Astrocyte (in vitro differentiated cells and primary cell): ENCODE results near the gene QSOX2. TPM values are rescaled to one million over a fixed set of nuclear protein-coding genes. Genes with fewer than 3 reads are reported as not detected.

ENCODE experiments used
- DNase-seq: peaks from one replicate; pipeline ENCODE4 v3.0.0-alpha.2; 2010; ENCODE audit warnings: low read depth
- FAIRE-seq: peaks from 2 replicates; lab custom pipeline; 2011; peaks lifted over from hg19 to GRCh38; lab: Jason Lieb, UNC
- H2AFZ ChIP-seq: 2 replicates; pipeline ENCODE4 v1.6.0; 2012; ENCODE audit warnings: low read depth, low read length, inconsistent platforms
- H3K27ac ChIP-seq: 2 replicates; pipeline ENCODE4 v1.5.1; 2011; ENCODE audit warnings: low read depth, low read length, inconsistent platforms
- H3K27me3 ChIP-seq: 2 replicates; pipeline ENCODE4 v1.6.0; 2011; ENCODE audit warnings: low read length, inconsistent platforms; ENCODE audit not compliant: insufficient read depth
- H3K36me3 ChIP-seq: 2 replicates; pipeline ENCODE4 v1.5.1; 2011; ENCODE audit warnings: low read length, inconsistent platforms; ENCODE audit not compliant: insufficient read depth
- H3K4me1 ChIP-seq: 2 replicates; pipeline ENCODE4 v1.5.1; 2011; ENCODE audit warnings: low read length, inconsistent platforms; ENCODE audit not compliant: insufficient read depth
- H3K4me2 ChIP-seq: 2 replicates; pipeline ENCODE4 v1.6.0; 2012; ENCODE audit warnings: low read length, inconsistent platforms
- H3K4me3 ChIP-seq: 2 replicates; pipeline ENCODE4 v1.5.1; 2011; ENCODE audit warnings: low read depth, mild to moderate bottlenecking, low read length, inconsistent platforms; ENCODE audit not compliant: insufficient read depth
- H3K79me2 ChIP-seq: 2 replicates; pipeline ENCODE4 v1.6.0; 2012; ENCODE audit warnings: mild to moderate bottlenecking, low read length, inconsistent platforms; ENCODE audit not compliant: insufficient read depth
- H3K9ac ChIP-seq: 2 replicates; pipeline ENCODE4 v1.6.0; 2012; ENCODE audit warnings: mild to moderate bottlenecking, low read length, inconsistent platforms
- H3K9me3 ChIP-seq: 2 replicates; pipeline ENCODE4 v1.5.1; 2012; ENCODE audit warnings: low read depth, mild to moderate bottlenecking, low read length, inconsistent platforms; ENCODE audit not compliant: insufficient read depth
- H4K20me1 ChIP-seq: 2 replicates; pipeline ENCODE4 v1.6.0; 2012; ENCODE audit warnings: low read length, inconsistent platforms; ENCODE audit not compliant: insufficient read depth
- H3K27ac Mint-ChIP-seq: one replicate; pipeline ENCODE4 v1.8.0; 2021; ENCODE audit warnings: mild to moderate bottlenecking, mixed read lengths; ENCODE audit not compliant: unreplicated experiment
- H3K27me3 Mint-ChIP-seq: one replicate; pipeline ENCODE4 v1.8.0; 2021; ENCODE audit warnings: low read depth, mixed read lengths; ENCODE audit not compliant: unreplicated experiment
- H3K36me3 Mint-ChIP-seq: one replicate; pipeline ENCODE4 v1.8.0; 2021; ENCODE audit warnings: low read depth, mixed read lengths; ENCODE audit not compliant: unreplicated experiment
- H3K4me1 Mint-ChIP-seq: one replicate; pipeline ENCODE4 v1.8.0; 2021; ENCODE audit warnings: low read depth, mixed read lengths; ENCODE audit not compliant: unreplicated experiment
- H3K4me3 Mint-ChIP-seq: one replicate; pipeline ENCODE4 v1.8.0; 2021; ENCODE audit warnings: mild to moderate bottlenecking, moderate library complexity, mixed read lengths; ENCODE audit not compliant: unreplicated experiment
- H3K9me3 Mint-ChIP-seq: one replicate; pipeline ENCODE4 v1.8.0; 2021; ENCODE audit warnings: mild to moderate bottlenecking, mixed read lengths; ENCODE audit not compliant: unreplicated experiment
- EZH2 ChIP-seq: IDR thresholded peaks from 2 replicates; pipeline ENCODE4 v1.6.1; 2012; ENCODE audit warnings: mild to moderate bottlenecking, low read length, inconsistent platforms; ENCODE audit not compliant: insufficient read depth
- total RNA-seq: library from RNA; stranded (reverse); gene quantifications from 2 replicates; pipeline ENCODE4 v1.2.1, GENCODE V29; 2021
- TF ChIP-seq, protein P1 (sequence below): IDR thresholded peaks from 2 replicates; pipeline ENCODE4 v1.5.1; 2011; ENCODE audit warnings: low read depth, mild to moderate bottlenecking, inconsistent platforms, low read length, moderate library complexity; ENCODE audit not compliant: insufficient read depth

The QSOX2 gene
- total RNA-seq, 1 donor from 2014 or later = 20.4 TPM

DNA sequence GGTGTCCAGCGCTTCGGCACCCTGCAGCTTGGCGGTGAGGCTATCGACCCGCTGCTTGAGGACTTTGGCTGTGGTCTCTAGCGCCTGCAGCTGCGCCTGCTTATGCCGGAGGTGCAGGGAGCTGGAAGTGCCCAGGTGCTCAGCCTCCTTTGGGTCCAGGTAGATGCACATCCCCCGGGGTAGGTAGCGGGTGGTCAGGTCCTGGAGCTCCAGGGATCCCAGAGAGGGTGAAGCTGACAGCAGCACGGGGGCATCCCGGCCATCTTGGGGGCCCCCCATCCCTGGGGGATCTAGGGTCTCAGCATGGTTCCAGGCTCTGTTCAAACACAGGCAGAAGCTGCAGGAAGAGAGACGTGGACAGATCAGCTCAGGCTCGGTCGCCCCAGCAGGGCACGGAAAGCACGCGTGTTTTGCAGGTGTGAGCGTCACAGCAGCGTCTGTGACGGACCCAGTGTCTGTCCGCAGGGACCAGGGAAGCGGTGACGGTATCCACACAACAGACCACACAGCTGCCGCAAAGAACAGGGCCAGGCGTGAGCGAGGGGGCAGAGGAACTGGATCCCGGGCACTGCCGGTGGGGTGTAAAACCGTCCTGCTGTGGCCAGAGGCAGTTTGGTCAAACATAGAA, 40.9 kb upstream of the QSOX2 start:
- Histone ChIP-seq H3K4me3 (no peak overlapping the region), H3K9me3 (no peaks in the 10 kb centered on the region), H3K27me3 (peaks cover 6% of the 10 kb centered on the region), H3K27ac (no peak overlapping the region), H3K79me2 (no peaks in the 10 kb centered on the region), H3K4me1 (no peaks in the 10 kb centered on the region), H4K20me1 (no peaks in the 10 kb centered on the region), H2AFZ (no peak overlapping the region), H3K9ac (no peak overlapping the region), H3K36me3 (no peaks in the 10 kb centered on the region), H3K4me2 (no peak overlapping the region)
- no peak overlapping the region for H3K4me3 Mint-ChIP-seq
- no peaks in the 10 kb centered on the region for H3K9me3 Mint-ChIP-seq
- peaks cover 16% of the 10 kb centered on the region for H3K27me3 Mint-ChIP-seq
- no peak for DNase-seq
- H3K36me3 Mint-ChIP-seq = no peaks in the 10 kb centered on the region
- no peak overlapping the region for H3K27ac Mint-ChIP-seq
- TF ChIP-seq, protein P1, sequence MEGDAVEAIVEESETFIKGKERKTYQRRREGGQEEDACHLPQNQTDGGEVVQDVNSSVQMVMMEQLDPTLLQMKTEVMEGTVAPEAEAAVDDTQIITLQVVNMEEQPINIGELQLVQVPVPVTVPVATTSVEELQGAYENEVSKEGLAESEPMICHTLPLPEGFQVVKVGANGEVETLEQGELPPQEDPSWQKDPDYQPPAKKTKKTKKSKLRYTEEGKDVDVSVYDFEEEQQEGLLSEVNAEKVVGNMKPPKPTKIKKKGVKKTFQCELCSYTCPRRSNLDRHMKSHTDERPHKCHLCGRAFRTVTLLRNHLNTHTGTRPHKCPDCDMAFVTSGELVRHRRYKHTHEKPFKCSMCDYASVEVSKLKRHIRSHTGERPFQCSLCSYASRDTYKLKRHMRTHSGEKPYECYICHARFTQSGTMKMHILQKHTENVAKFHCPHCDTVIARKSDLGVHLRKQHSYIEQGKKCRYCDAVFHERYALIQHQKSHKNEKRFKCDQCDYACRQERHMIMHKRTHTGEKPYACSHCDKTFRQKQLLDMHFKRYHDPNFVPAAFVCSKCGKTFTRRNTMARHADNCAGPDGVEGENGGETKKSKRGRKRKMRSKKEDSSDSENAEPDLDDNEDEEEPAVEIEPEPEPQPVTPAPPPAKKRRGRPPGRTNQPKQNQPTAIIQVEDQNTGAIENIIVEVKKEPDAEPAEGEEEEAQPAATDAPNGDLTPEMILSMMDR = no peak
- no peak for TF ChIP-seq EZH2
- H3K4me1 Mint-ChIP-seq = no peaks in the 10 kb centered on the region
- no peak for FAIRE-seq

DNA sequence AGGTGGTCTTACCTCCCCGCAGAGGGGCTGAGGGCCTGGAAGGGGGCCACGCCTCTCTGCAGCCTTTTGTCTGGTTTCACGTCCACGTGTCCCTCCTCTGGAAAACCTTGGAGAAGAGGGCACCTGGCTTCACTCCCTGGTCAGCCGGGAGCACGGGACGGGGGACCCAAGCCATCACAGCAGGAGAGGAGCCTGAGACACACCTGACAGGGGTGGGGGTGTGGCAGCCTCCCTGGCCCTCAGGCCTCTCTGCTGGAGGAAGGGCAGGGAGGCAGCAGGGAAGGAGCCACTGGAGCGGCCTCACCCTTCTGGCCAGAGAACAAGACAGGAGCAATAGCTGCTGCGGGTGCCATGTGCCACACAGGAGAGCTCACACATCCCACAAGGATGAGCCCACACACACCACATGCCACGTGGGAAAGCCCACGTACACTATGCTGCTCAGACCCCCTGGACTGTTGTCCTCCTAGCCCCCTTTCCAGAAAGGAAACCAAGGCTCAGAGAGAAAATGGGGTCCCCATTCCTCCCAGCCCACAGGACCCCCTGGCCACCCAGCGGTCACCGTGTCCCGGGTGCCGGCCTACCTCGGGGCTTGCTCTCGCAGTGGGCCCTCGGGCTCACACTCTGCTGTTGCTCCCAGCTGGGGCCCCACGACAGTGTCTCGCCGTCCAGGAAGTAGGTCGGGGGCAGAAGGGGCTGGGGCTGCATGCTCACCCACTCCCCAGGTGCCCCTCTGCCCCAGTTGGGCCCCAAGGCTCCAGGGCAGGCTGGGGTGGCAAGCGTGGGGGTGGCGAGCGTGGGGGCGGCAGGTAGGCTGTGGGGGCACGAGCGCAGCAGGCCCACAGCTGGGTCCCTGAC, 40.1 kb upstream of the QSOX2 start:
- no peak overlapping the region for H3K4me2 ChIP-seq
- no peak overlapping the region for H2AFZ ChIP-seq
- DNase-seq (no peak), FAIRE-seq (no peak)
- H3K4me3 ChIP-seq = no peak overlapping the region
- no peaks in the 10 kb centered on the region for H3K79me2 ChIP-seq
- Mint-ChIP-seq H3K36me3 (no peaks in the 10 kb centered on the region), H3K9me3 (no peaks in the 10 kb centered on the region), H3K27me3 (peaks cover 17% of the 10 kb centered on the region), H3K4me3 (no peak overlapping the region), H3K27ac (no peak overlapping the region), H3K4me1 (no peaks in the 10 kb centered on the region)
- no peaks in the 10 kb centered on the region for H3K9me3 ChIP-seq
- no peaks in the 10 kb centered on the region for H3K36me3 ChIP-seq
- H3K9ac ChIP-seq = no peak overlapping the region
- no peak overlapping the region for H3K27ac ChIP-seq
- H3K4me1 ChIP-seq = no peaks in the 10 kb centered on the region
- no peaks in the 10 kb centered on the region for H4K20me1 ChIP-seq
- H3K27me3 ChIP-seq = peaks cover 6% of the 10 kb centered on the region
- no peak for TF ChIP-seq EZH2
- TF ChIP-seq, protein P1 = no peak

DNA sequence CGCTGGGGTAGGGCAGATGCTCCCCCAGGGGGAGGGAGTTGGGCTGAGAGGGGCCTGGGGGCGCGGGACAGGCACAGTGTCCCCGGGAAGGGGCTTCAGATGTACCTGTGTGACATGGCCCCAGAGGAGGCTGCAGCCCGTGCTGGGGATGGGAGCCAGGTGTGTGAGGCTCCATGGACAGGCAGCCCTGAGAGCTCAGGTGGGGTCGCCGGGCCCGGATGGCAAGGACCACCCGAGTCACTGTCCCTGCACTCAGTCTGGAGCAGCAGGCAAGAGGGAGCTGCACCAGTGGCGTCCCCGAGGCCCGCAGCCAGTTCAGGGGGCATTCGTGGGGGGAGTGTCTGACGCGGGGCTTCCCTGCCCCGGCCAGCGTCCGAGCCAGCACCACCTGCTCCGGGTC, 39.3 kb upstream of the QSOX2 start:
- Histone ChIP-seq H2AFZ (no peak overlapping the region), H3K9me3 (no peaks in the 10 kb centered on the region), H3K36me3 (no peaks in the 10 kb centered on the region), H3K4me2 (no peak overlapping the region), H3K27ac (no peak overlapping the region), H3K79me2 (no peaks in the 10 kb centered on the region), H3K27me3 (peaks cover 9% of the 10 kb centered on the region), H3K4me3 (no peak overlapping the region), H3K4me1 (no peaks in the 10 kb centered on the region), H4K20me1 (no peaks in the 10 kb centered on the region), H3K9ac (no peak overlapping the region)
- no peak overlapping the region for H3K4me3 Mint-ChIP-seq
- no peak overlapping the region for H3K27ac Mint-ChIP-seq
- no peaks in the 10 kb centered on the region for H3K4me1 Mint-ChIP-seq
- peaks cover 20% of the 10 kb centered on the region for H3K27me3 Mint-ChIP-seq
- no peak for DNase-seq
- no peak for FAIRE-seq
- TF ChIP-seq, protein P1 = no peak
- TF ChIP-seq EZH2 = no peak
- H3K36me3 Mint-ChIP-seq = peaks cover 1% of the 10 kb centered on the region
- H3K9me3 Mint-ChIP-seq = no peaks in the 10 kb centered on the region
